HepG2 (cell line): ENCODE data around the gene PLOD3. TPM values are rescaled to one million over a fixed set of nuclear protein-coding genes. Genes with fewer than 3 reads are reported as not detected.

ENCODE experiments used
- ATAC-seq: fragments of 200-7000 bp; cut with Tn5 transposase; 3 replicates; pipeline ENCODE4 v1.9.1; 2020; ENCODE audit warnings: mild to moderate bottlenecking, moderate library complexity
- BruUV-seq: library from RNA; stranded (reverse); fragments of 400-500 nt; replicated peaks from 2 replicates; lab custom pipeline; 2021; lab: Mats Ljungman, UMichigan
- CTCF ChIA-PET: fragments of 300-600 bp; formaldehyde crosslinking; extraction: SDS; loops from one replicate; lab custom pipeline; 2021; ENCODE audit warnings: low total read pairs, inconsistent platforms, low intra/inter-chr PET ratio; lab: Yijun Ruan, JAX
- POLR2A ChIA-PET: fragments of 350-600 bp; sonication (Branson Sonifier 250); formaldehyde crosslinking; loops from one replicate; lab custom pipeline; 2020; ENCODE audit warnings: antibody characterized with exemption, inconsistent platforms; lab: Yijun Ruan, JAX
- DNase-seq: peaks from one replicate; pipeline ENCODE4 v3.0.0-alpha.2; 2015; ENCODE audit warnings: low spot score
- FAIRE-seq: peaks from 3 replicates; lab custom pipeline; 2011; peaks lifted over from hg19 to GRCh38; lab: Jason Lieb, UNC
- H2AFZ ChIP-seq: one replicate; pipeline ENCODE4 v1.6.1; 2011; ENCODE audit warnings: low read length, inconsistent platforms
- H3K27ac ChIP-seq: fragments of 300-600 bp; 3 replicates; pipeline ENCODE4 v1.8.0; 2011; ENCODE audit warnings: mixed run types, mild to moderate bottlenecking, mixed read lengths, low read length, inconsistent platforms; ENCODE audit not compliant: insufficient read depth; ENCODE audit errors: extremely low read length
- H3K27me3 ChIP-seq, 2 experiments: fragments of 200-600 bp in 1 of 2; 2 replicates in 1 of 2; 3 replicates in 1 of 2; pipeline versions ENCODE4 v1.6.0 to v1.8.0; 2011; ENCODE audit warnings: low read length in 2 of 2, mild to moderate bottlenecking in 2 of 2, moderate library complexity in 2 of 2, inconsistent platforms in 1 of 2; ENCODE audit not compliant: insufficient read depth in 2 of 2, control insufficient read depth in 1 of 2
- H3K36me3 ChIP-seq, 2 experiments: fragments of 200-600 bp in 1 of 2; replicated peaks in 1 of 2; 2 replicates in 1 of 2; 3 replicates in 1 of 2; pipeline versions ENCODE4 v1.5.1 to v1.8.0; 2011; ENCODE audit warnings: low read length in 2 of 2, inconsistent platforms in 1 of 2; ENCODE audit not compliant: insufficient read depth in 2 of 2, control insufficient read depth in 1 of 2
- H3K4me1 ChIP-seq: 2 replicates; pipeline ENCODE4 v1.5.1; 2012; ENCODE audit warnings: low read length, inconsistent platforms; ENCODE audit not compliant: insufficient read depth
- H3K4me2 ChIP-seq: 2 replicates; pipeline ENCODE4 v1.6.0; 2011; ENCODE audit warnings: low read depth, low read length, inconsistent platforms
- H3K4me3 ChIP-seq, 3 experiments: fragments of 200-600 bp in 1 of 3; sonication (generic), shearing (Covaris generic) in 1 of 3; replicated peaks in 1 of 3; 2 replicates each; pipeline ENCODE4 v1.5.1; 2011 to 2016; ENCODE audit warnings: low read length in 3 of 3, inconsistent platforms in 2 of 3, low read depth in 2 of 3, mild to moderate bottlenecking in 2 of 3, control low read depth in 1 of 3, mixed read lengths in 1 of 3; ENCODE audit not compliant: insufficient read depth in 1 of 3
- H3K79me2 ChIP-seq: one replicate; pipeline ENCODE4 v1.6.1; 2011; ENCODE audit warnings: low read length, inconsistent platforms; ENCODE audit not compliant: insufficient read depth
- H3K9ac ChIP-seq: 2 replicates; pipeline ENCODE4 v1.6.0; 2011; ENCODE audit warnings: mild to moderate bottlenecking, low read depth, low read length, inconsistent platforms; ENCODE audit not compliant: insufficient read depth
- H3K9me3 ChIP-seq: 2 replicates; pipeline ENCODE4 v1.5.1; 2012; ENCODE audit warnings: mild to moderate bottlenecking, low read length
- H4K20me1 ChIP-seq: 2 replicates; pipeline ENCODE4 v1.6.0; 2011; ENCODE audit warnings: inconsistent platforms, mild to moderate bottlenecking, low read length, moderate library complexity; ENCODE audit not compliant: insufficient read depth
- AGO1 ChIP-seq: fragments of 200-400 bp; formaldehyde crosslinking; IDR thresholded peaks from 2 replicates; pipeline ENCODE4 v1.6.1; 2017; ENCODE audit warnings: mild to moderate bottlenecking, low read depth, low read length, moderate library complexity; ENCODE audit not compliant: poor library complexity, severe bottlenecking
- ETV6 ChIP-seq: sonication (generic); formaldehyde crosslinking; conservative IDR thresholded peaks from 2 replicates; pipeline ENCODE4 v1.4.0; 2020; ENCODE audit warnings: missing genetic modification reagents
- IRX3 ChIP-seq: sonication (generic); formaldehyde crosslinking; IDR thresholded peaks from 2 replicates; pipeline ENCODE4 v1.8.1; 2023; ENCODE audit warnings: mild to moderate bottlenecking, low read depth, missing genetic modification reagents, borderline replicate concordance
- PCBP1 ChIP-seq: fragments of 200-400 bp; formaldehyde crosslinking; IDR thresholded peaks from 2 replicates; pipeline ENCODE4 v1.6.1; 2017; ENCODE audit warnings: mild to moderate bottlenecking, low read depth, low read length, borderline replicate concordance
- PHF21A ChIP-seq: sonication (generic); formaldehyde crosslinking; IDR thresholded peaks from 2 replicates; pipeline ENCODE4 v1.5.0; 2020; ENCODE audit warnings: mild to moderate bottlenecking, missing genetic modification reagents
- PPARG ChIP-seq: conservative IDR thresholded peaks from 2 replicates; pipeline ENCODE4 v1.6.1; 2016; ENCODE audit warnings: missing biosample characterization, missing genetic modification reagents
- ZFP36 ChIP-seq: fragments of 150-350 bp; IDR thresholded peaks from 2 replicates; pipeline ENCODE4 v1.6.1; 2018; ENCODE audit warnings: borderline replicate concordance, low read length, low read depth; ENCODE audit not compliant: partially characterized antibody
- ZNF547 ChIP-seq: sonication (generic); formaldehyde crosslinking; IDR thresholded peaks from 2 replicates; pipeline ENCODE4 v1.5.1; 2020; ENCODE audit warnings: mild to moderate bottlenecking, missing genetic modification reagents
- ZNF550 ChIP-seq: sonication (generic); formaldehyde crosslinking; IDR thresholded peaks from 2 replicates; pipeline ENCODE4 v1.4.0; 2020; ENCODE audit warnings: mild to moderate bottlenecking, missing genetic modification reagents, borderline replicate concordance
- ZNF577 ChIP-seq: sonication (generic); formaldehyde crosslinking; IDR thresholded peaks from 2 replicates; pipeline ENCODE4 v1.4.0; 2020; ENCODE audit warnings: mild to moderate bottlenecking, low read depth, missing genetic modification reagents, borderline replicate concordance
- WGBS: methylation state at CpG from one replicate; pipeline ENCODE4 v1.1.6; 2017; ENCODE audit warnings: low lambda C conversion rate; 5-methylcytosine and 5-hydroxymethylcytosine counted together
- in situ Hi-C: cut with HindIII; loops from 2 replicates; pipeline ENCODE4 v1.10.0; 2017; ENCODE audit warnings: low pct_unique_long_range_greater_than_20kb; ENCODE audit not compliant: extremely low pct_ligation_motif_present
- intact Hi-C: fragments of 100-400 bp; cut with micrococcal nuclease; formaldehyde crosslinking; loops from one replicate; pipeline ENCODE4 v1.10.0; 2022; ENCODE audit not compliant: unreplicated experiment
- polyA plus RNA-seq, 8 experiments: library from polyadenylated mRNA; depleted of rRNA in 3 of 8; stranded (reverse) in 7 of 8; unstranded in 1 of 8; fragments of >200 nt; fragmentation: Illumina TruSeq in 4 of 8; extraction: Trizol in 4 of 8; gene quantifications; 2 replicates each; pipeline versions ENCODE4 v1.2.1 to v1.2.3, GENCODE V29; 2011 to 2016; ENCODE audit warnings: low read depth in 4 of 8, missing spikeins in 1 of 8, mixed read lengths in 1 of 8; ENCODE audit not compliant: insufficient read depth in 1 of 8
- total RNA-seq, 5 experiments: library from RNA; depleted of rRNA; stranded (reverse); fragments of >200 nt; fragmentation: Illumina TruSeq; extraction: Trizol; gene quantifications; 2 replicates each; pipeline ENCODE4 v1.2.3, GENCODE V29; 2016; ENCODE audit warnings: low read depth in 1 of 5
- TF ChIP-seq, protein P1 (sequence below): sonication (generic); formaldehyde crosslinking; IDR thresholded peaks from 2 replicates; pipeline ENCODE4 v1.5.0; 2020; ENCODE audit warnings: mild to moderate bottlenecking, missing genetic modification reagents, moderate library complexity
- TF ChIP-seq, protein P2 (sequence below): sonication (generic); formaldehyde crosslinking; IDR thresholded peaks from 2 replicates; pipeline ENCODE4 v1.4.0; 2020; ENCODE audit warnings: missing genetic modification reagents, borderline replicate concordance
- TF ChIP-seq, protein P3 (sequence below): sonication (generic); formaldehyde crosslinking; IDR thresholded peaks from 2 replicates; pipeline ENCODE4 v1.4.0; 2020; ENCODE audit warnings: missing genetic modification reagents, borderline replicate concordance

PLOD3 gene
- total and polyA plus RNA-seq, 2 of the 13 experiments (the other 11 are each of a cell fraction or from before 2014, with no cell fraction given): 65.8 to 67.4 TPM

DNA sequence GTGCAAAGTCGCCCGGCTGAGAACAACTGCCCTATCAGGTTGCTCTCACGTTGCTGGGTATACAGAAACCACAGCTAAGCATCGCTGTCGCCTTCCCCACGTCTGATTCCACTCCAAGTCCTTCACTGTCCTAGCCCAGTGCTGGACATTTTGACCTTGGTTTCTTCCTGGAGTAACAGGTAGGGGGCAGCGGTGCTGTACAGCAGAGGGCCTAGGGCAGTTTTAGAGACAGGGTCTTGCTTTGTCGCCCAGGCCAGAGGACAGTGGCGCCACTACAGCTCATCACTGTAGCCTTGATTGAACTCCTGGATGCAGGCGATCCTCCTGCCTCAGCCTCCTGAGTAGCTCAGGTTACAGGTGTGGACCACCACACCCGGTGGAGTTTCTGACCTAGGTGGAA lies 17.7 kb upstream of the PLOD3 start (continued):
- TF ChIP-seq, protein P1, sequence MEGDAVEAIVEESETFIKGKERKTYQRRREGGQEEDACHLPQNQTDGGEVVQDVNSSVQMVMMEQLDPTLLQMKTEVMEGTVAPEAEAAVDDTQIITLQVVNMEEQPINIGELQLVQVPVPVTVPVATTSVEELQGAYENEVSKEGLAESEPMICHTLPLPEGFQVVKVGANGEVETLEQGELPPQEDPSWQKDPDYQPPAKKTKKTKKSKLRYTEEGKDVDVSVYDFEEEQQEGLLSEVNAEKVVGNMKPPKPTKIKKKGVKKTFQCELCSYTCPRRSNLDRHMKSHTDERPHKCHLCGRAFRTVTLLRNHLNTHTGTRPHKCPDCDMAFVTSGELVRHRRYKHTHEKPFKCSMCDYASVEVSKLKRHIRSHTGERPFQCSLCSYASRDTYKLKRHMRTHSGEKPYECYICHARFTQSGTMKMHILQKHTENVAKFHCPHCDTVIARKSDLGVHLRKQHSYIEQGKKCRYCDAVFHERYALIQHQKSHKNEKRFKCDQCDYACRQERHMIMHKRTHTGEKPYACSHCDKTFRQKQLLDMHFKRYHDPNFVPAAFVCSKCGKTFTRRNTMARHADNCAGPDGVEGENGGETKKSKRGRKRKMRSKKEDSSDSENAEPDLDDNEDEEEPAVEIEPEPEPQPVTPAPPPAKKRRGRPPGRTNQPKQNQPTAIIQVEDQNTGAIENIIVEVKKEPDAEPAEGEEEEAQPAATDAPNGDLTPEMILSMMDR (CRISPR knock-in tag): peak; percentile 62
- TF ChIP-seq ZNF550 (CRISPR knock-in tag): no peak
- TF ChIP-seq, all 625 proteins: peak for 8

DNA sequence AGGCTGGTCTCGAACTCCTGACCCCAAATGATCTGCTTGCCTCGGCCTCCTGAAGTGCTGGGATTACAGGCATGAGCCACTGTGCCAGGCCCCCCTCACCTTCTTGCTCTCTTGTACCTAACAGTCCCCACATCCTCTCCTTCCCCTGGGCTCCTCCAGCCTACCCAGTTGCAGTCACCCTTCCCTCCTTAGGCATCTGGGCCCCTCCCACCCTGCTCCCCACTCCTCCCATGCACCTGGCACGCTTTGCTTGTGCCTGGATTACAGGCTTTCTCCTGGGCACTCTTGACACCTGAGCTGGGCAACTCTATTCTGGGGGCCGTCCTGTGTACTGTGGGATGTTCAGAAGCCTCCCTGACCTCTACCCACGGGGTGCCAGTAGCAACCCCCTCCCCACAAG lies 17.3 kb upstream of the PLOD3 start:
- Histone ChIP-seq H3K79me2 (no peaks in the 10 kb centered on the region), H3K27ac (no peak overlapping the region), H4K20me1 (no peaks in the 10 kb centered on the region), H3K27me3 (no peaks in the 10 kb centered on the region), H2AFZ (no peak overlapping the region), H3K36me3 (peaks cover 0 to 6% of the 10 kb centered on the region in 2 experiments; a peak in 2 of 5 replicates), H3K9me3 (no peaks in the 10 kb centered on the region), H3K4me3 (no peak overlapping the region), H3K4me1 (peaks cover 65% of the 10 kb centered on the region), H3K4me2 (no peak overlapping the region), H3K9ac (no peak overlapping the region)
- POLR2A ChIA-PET: interaction anchor here (0.8 to 3.0 kb wide), 3 partner anchors 10 to 33 kb away, joined by 4 to 11 read pairs (median 8); partner anchors contain the start of genes FIS1, PLOD3 and ZNHIT1
- BruUV-seq: no TSS peak
- WGBS: 100% methylated on average over 4 of the region's 5 CpGs
- in situ Hi-C loops: no loop called here
- FAIRE-seq (no peak), ATAC-seq (no peak), DNase-seq (no peak)
- CTCF ChIA-PET: interaction anchor here (1.3 kb wide), 1 partner anchor 9 kb away, joined by 4 read pairs; no protein-coding TSS in a partner anchor
- intact Hi-C loops: no loop called here
- TF ChIP-seq ZNF577 (CRISPR knock-in tag) (no peak), PHF21A (CRISPR knock-in tag) (no peak), ETV6 (CRISPR knock-in tag) (no peak), IRX3 (CRISPR knock-in tag) (no peak), PPARG (no peak), ZFP36 (no peak), AGO1 (no peak), ZNF547 (CRISPR knock-in tag) (no peak), PCBP1 (no peak)
- TF ChIP-seq, protein P2, sequence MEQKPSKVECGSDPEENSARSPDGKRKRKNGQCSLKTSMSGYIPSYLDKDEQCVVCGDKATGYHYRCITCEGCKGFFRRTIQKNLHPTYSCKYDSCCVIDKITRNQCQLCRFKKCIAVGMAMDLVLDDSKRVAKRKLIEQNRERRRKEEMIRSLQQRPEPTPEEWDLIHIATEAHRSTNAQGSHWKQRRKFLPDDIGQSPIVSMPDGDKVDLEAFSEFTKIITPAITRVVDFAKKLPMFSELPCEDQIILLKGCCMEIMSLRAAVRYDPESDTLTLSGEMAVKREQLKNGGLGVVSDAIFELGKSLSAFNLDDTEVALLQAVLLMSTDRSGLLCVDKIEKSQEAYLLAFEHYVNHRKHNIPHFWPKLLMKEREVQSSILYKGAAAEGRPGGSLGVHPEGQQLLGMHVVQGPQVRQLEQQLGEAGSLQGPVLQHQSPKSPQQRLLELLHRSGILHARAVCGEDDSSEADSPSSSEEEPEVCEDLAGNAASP (CRISPR knock-in tag): no peak
- TF ChIP-seq, protein P3, sequence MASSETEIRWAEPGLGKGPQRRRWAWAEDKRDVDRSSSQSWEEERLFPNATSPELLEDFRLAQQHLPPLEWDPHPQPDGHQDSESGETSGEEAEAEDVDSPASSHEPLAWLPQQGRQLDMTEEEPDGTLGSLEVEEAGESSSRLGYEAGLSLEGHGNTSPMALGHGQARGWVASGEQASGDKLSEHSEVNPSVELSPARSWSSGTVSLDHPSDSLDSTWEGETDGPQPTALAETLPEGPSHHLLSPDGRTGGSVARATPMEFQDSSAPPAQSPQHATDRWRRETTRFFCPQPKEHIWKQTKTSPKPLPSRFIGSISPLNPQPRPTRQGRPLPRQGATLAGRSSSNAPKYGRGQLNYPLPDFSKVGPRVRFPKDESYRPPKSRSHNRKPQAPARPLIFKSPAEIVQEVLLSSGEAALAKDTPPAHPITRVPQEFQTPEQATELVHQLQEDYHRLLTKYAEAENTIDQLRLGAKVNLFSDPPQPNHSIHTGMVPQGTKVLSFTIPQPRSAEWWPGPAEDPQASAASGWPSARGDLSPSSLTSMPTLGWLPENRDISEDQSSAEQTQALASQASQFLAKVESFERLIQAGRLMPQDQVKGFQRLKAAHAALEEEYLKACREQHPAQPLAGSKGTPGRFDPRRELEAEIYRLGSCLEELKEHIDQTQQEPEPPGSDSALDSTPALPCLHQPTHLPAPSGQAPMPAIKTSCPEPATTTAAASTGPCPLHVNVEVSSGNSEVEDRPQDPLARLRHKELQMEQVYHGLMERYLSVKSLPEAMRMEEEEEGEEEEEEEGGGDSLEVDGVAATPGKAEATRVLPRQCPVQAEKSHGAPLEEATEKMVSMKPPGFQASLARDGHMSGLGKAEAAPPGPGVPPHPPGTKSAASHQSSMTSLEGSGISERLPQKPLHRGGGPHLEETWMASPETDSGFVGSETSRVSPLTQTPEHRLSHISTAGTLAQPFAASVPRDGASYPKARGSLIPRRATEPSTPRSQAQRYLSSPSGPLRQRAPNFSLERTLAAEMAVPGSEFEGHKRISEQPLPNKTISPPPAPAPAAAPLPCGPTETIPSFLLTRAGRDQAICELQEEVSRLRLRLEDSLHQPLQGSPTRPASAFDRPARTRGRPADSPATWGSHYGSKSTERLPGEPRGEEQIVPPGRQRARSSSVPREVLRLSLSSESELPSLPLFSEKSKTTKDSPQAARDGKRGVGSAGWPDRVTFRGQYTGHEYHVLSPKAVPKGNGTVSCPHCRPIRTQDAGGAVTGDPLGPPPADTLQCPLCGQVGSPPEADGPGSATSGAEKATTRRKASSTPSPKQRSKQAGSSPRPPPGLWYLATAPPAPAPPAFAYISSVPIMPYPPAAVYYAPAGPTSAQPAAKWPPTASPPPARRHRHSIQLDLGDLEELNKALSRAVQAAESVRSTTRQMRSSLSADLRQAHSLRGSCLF: no peak
